ENCODE results near the gene DSCAM.

GRCh38 chr21:40613546-40614030 lies 233.4 kb downstream of the DSCAM start:
- no peak for TF ChIP-seq EZH2phosphoT487 (IDR thresholded peaks at IDR 0.05; ENCODE audit: insufficient read depth, low read depth)
- no peak for TF ChIP-seq EZH2 (IDR thresholded peaks at IDR 0.05; ENCODE audit: insufficient read depth, poor library complexity, severe bottlenecking)
